ENCODE data around the gene SCO1.
"Not testable (repeated sequence)": the region's sequence is repeated elsewhere in the genome, so short reads cannot be mapped to it uniquely, and the experiment has no call there.

SCO1 gene

GRCh38 chr17:10697092-10698081 is at the start of gene SCO1, which contains the start of gene ADPRM:
Gene SCO1, minus strand, starts transcription at chr17:10697533. Its CDS starts 26 bp downstream, at chr17:10697507.
Gene ADPRM, plus strand, starts transcription at chr17:10697594. Its CDS starts 7,333 bp downstream, at chr17:10704927.
- DNase-seq = peak; percentile 91

DNA sequence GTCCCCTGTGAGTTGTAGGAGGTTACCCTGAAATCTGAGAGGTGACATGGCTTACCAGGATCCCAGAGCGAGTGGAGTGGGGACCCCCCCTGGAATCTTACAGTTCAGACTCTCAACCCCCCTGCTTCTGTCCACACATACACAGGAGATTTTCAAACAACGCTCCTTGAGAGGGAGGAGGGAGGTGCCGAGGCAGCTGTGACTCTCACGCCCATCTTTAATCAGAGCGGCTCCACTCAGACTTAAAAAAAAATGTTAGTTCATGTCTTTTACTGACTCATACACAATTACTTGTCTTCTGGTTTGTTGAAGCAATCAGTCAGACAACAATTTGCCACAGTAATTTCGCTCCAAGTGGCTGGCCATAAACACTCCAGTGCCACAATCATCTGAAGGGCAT is 47.9 kb upstream of the SCO1 start:
- no peak for DNase-seq

GRCh38 chr17:10744501-10745000 is 47.2 kb upstream of the SCO1 start:
- DNase-seq = peak; percentile 55

DNA sequence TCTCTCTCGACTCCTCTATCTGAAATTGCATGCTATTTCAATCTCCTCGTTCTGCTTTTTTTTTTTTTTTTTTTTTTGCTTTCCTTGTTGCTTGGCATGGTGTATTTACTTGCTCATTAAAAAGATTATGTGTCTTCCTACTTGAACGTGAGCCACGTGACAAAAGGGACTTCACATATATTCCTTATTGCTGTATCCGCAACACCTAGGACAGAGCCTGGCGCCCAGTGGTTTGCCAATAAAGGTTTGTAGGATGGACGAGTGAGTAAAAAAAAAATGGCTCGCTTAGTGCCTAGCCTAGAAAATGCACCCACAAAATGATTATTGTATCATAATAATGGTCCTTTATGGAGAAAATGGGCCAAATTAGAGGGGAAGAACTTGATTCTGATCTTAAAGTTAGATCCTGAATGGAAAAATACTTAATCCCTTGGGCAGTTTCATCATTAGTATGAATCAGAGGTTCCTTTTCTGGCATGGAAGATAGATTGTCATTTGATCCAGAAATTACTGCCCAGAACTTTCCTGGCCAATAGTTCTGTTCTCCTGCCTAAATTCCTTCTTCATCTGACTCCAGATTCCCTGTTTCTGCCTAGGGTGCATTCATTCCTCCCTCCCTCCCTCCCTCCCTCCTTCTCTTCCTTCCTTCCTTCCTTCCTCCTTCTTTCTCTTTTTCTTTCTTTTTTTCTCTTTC is 46.1 kb upstream of the SCO1 start:
- no peak for DNase-seq

DNA sequence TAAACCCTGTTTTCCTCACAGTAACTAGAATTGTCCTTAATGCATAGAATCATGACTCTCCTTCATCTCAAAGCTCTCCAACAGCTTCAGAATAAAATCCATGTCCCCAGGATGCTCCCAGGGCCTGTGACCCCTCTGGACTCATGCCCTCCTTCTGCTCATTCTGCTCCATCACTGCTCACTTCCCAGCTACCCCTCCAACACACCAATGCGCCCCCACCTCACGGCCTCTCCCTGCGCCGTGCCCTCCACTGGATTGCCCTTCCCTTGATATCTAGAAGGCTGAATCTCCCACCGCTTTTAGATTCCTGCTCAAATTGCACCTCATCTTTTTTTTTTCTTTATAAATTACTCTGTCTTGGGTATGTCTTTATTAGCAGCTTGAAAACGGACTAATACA is 45.1 kb upstream of the SCO1 start:
- no peak for DNase-seq

- DNase-seq = no peak
Measured at GRCh38 chr17:10741416-10742135, 44.2 kb upstream of the SCO1 start.

DNA sequence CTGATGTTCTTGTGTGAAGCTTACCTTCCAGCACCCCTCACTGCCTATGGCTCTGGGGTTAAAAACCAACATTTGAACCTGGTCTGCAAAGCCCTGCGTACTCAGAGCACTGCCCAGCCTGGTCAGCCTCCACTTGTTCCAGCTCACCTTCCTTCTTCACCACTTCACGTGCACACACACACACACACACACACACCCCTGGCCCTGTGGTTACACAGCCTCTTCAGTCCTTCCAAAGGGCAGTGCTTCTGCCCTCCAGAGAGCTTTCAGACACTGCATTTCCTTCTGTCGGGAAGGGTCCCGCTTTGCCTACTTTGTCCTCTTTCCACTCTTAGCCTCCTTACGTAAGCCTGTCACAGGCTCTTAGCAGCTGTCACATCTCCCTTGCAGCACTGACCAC is 42.1 kb upstream of the SCO1 start:
- no peak for DNase-seq

GRCh38 chr17:10738521-10739258 is 41.4 kb upstream of the SCO1 start:
- DNase-seq = no peak

- no peak for DNase-seq
Measured at GRCh38 chr17:10737736-10738135, 40.4 kb upstream of the SCO1 start.

DNA sequence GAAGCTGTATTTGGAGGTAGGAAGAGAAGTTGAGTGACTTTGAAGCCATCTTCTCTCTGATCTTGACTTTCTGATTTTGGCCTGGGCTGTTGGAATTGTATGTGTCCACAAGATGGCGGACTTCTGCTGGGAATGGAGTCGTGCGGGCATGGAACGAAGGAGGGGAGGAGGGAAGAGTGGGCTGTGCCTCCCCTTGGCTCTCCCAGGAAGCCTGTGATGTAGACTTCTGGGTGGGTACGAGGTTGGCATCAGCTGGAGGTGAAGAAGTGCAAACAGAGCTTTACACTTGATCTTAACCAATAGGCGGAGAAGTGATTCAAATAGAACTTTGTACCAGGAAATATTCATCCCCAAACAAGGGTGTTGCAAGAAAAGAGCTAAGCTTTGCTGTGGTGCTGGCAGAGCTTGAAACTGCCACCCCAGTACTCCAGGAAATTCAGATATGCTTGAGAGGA is 39.9 kb upstream of the SCO1 start:
- peak; percentile 57 for DNase-seq

DNA sequence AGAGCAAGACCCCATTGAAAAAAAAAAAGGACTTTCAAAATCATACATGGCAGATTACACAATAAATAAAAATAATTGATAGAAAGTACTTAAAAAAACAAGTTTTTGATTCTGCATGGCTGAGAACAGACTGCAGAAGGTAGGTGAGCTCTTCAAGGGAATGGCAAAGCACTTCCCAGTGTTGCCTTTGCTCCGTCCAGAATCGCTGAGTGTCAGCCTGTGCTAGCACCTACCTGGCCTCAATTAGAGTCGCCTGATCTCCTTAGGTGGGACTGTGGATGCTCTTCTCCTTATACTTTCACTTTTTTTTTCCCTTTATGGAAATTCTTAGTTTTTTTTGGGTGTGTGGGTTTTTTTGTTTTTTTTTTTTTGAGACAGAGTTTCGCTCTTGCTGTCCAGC is 38.5 kb upstream of the SCO1 start:
- DNase-seq = no peak

- DNase-seq = no peak
Measured at GRCh38 chr17:10735251-10735650, 37.9 kb upstream of the SCO1 start.

GRCh38 chr17:10733666-10734065 is 36.3 kb upstream of the SCO1 start:
- DNase-seq = no peak

DNA sequence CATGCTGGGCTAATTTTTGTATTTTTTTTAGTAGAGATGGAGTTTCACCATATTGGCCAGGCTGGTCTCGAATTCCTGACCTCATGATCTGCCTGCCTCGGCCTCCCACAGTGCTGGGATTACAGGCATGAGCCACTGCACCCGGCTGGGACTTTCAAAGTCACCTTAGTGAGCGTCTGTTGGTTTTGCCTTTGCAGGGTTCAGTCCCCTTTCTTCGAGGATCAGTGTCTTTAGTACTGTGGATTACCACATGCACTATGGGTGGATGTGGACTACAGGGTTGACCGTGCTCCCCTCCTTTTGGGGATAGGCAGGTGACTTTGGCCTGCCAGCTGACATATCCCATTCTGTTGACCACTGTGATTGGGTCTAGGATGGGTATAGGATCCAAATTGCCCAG is 34.8 kb upstream of the SCO1 start:
- DNase-seq = not testable (repeated sequence)

DNA sequence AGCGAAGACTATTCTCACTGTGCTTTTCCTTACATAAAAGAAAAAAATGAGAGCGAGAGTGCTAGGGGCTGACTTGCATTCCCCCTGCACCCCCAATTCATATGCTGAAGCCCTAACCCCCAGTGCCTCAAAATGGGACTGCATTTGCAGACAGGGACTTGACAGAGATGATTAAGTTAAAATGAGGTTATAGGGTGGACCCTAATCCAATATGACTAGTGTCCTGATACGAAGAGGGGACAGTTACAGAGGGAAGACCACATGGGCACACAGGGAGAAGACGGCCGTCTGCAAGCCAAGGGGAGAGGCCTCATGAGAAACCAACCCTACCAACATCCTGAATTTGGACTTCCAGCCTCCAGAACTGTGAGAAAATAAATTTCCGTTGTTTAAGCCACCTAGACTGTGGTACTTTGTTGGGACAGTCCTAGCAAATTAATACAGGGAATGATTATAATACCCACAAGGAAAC is 34.1 kb upstream of the SCO1 start:
- DNase-seq = no peak

- not testable (repeated sequence) for DNase-seq
Measured at GRCh38 chr17:10730247-10730646, 32.9 kb upstream of the SCO1 start.

GRCh38 chr17:10729334-10730193 is 32.2 kb upstream of the SCO1 start, which contains the start of gene TMEM220:
Gene TMEM220, minus strand, starts transcription at chr17:10730023. Its CDS starts 172 bp downstream, at chr17:10729851.
- DNase-seq = peak; percentile 65

DNA sequence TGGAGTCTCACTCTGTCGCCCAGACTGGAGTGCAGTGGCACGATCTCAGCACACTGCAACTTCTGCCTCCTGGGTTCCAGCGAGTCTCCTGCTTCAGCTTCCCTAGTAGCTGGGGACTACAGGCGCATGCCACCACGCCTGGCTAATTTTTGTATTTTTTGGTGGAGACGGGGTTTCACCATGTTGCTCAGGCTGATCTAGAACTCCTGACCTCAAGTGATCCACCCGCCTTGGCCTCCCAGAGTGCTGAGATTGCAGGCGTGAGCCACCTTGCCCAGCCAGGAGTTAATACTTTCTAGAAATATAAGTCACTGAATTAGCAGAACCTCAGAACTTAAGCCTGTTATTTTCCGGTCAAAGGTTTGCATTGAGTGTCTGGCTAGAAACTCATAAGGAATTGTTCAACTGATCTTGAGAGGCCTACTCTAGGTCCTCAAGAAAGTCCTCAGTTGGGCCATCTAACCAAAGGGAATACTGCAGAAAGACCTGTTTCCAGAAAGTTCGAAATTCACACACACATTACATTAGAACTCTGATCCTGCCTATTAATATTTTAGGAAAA is 31.1 kb upstream of the SCO1 start:
- no peak for DNase-seq

DNA sequence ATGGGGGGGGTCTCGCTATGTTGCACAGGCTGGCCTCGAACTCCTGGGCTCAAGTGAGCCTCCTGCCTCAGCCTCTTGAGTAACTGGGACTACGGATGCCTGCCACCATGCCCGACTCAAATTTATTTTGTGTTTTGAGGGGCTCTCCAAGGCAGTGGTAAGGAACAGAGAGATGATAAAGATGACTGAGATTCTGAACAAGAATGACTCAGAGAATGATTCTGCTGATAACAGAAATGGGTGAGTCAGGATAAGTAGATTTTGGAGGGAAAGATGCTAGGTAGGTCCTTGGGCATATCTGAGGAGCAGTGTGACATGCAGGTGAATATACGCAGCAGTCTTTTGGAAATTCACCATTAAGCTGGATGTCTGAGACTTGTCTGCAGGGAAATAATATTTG is 29.9 kb upstream of the SCO1 start:
- DNase-seq = no peak

DNA sequence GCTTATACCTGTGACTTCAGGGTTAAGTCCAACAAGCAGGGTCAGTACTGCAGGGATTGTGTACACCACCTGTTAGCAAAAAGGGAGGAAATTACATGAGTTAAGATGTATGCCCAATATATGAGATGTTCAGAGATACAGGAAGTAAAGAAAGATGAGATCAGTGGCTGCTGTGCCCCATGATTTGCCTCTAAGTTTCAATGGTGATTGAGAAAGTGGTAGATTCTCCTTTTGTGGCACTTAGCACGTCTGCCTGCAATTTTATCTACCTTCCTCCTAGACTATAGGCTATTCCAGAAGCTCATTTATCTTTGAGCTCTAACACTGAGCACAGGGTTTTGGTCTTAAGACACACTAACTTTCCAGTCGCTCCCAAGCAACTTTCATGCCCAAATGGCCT is 28.9 kb upstream of the SCO1 start:
- DNase-seq = no peak

Measured in CD4-positive, alpha-beta T cell treated with Interleukin-17A for 4 hours (primary cell).